KG1 (cell line): ENCODE data around the gene ABCC10.
"Not testable (repeated sequence)": the region's sequence is repeated elsewhere in the genome, so short reads cannot be mapped to it uniquely, and the experiment has no call there.

Experiments
- DNase-seq: peaks from one replicate; lab custom pipeline; 2025; lab: John Stamatoyannopoulos, UW

The ABCC10 gene

DNA sequence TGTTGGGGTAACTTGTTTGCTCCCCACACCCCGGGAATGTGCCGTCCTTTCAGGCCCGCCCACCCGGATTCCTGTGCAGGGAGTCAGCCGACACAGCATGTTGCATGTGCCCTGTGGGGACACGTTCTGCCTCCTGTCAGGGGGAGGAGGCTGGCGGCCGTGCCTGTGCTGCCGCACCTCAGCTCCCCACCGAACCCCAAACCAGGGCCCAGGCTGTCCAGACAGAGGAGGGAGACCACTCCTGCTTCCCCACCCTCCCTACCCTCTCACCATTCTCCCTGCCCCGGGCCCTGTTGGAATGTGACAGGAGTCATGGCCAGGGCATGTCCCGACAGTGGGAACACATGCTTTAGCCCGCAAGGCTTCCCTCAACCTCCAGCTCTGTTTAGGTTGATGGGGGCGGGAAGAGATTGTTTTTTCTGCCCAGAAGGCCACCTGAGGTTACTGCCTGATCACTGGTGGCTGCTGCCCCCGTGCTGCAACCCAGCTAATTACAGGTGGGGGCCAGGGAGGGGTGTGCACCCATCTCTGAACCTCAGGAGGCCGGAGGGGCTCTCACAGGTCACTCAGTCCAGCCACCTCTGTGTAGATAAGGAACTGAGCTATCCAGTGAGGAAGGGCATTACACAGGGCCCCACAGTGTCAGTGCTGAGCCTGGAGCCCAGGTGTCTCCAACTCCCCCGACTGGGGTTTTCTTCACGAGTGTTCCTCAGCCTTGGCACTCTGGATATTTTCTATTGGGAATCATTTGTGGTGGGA lies 69.2 kb downstream of the ABCC10 start:
- DNase-seq = no peak

GRCh38 chr6:43497129-43497396 lies 69.7 kb downstream of the ABCC10 start:
- DNase-seq = no peak

- no peak for DNase-seq
Measured at GRCh38 chr6:43497689-43498088, 70.3 kb downstream of the ABCC10 start.

DNA sequence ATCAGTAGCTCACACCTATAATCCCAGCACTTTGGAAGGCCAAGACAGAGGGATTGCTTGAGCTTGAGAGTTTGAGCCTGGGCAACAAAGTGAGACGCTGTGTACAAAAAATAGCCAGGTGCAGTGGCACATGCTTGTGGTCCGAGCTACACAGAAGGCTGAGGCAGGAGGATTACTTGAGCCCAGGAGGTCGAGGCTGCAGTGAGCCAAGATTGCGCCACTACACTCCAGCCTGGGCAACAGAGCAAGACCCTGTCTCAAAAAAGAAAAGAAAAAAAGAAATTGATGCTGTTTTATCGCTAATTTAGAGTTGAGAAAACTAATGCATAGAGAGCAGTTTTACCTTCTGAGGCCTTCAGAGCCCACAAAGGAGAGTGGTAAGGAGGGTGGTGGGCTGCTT lies 71.0 kb downstream of the ABCC10 start:
- not testable (repeated sequence) for DNase-seq

DNA sequence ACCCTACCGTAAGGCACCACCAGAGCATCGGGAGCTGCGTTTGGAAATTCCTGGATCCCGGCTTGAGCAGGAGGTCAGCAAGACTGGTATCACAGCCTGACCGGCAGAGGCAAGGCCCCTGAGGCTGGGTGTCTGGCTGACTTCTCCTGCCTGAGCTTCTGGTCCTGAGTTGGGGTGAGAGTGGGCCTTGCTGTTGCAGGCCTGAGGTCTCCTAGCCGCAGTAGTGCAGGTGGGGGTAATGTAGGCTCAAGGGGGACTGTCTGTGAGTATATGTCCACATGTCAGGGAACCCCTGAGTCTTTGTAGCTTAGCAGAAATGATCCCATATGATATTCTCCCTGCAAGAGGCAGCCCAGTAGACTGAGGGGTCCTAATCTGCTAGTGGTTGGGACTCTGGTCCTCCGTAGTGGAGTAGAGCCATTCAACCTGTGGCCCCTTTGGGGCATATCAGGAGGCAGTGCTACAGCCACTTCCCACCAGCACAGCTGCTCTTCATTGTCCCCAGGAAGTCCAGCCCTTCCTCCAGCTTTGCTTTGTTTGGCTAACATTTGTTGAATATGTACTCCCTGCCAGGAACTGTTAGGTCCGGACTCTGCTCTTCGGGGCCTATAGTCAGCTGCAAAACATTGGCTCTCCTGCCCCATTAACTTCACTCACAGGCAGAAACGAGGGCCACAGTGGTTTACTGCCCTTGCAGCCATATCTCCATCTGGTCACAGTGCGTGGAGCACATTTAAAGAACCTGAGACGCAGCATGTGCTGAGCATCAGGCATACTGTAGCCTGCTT lies 71.9 kb downstream of the ABCC10 start:
- DNase-seq = no peak
